ENCODE results near the gene DMKN. TPM values are rescaled to one million over a fixed set of nuclear protein-coding genes. Genes with fewer than 3 reads are reported as not detected.

The DMKN gene
- polyA plus RNA-seq, 3 donors: not detected

GRCh38 chr19:35560677-35561076, 47.2 kb upstream of the DMKN start:
- Histone ChIP-seq H2AFZ (ENCODE audit: insufficient read depth, low read depth, low read length, poor library complexity, severe bottlenecking) (no peak overlapping the region), H3K36me3 (replicated peaks in 1 of 2; ENCODE audit: control insufficient read depth in 1 of 2, insufficient read depth in 2 of 2, low read length in 2 of 2) (no peaks in the 10 kb centered on the region), H3K9ac (ENCODE audit: insufficient read depth, low read length, poor library complexity, severe bottlenecking) (no peak overlapping the region), H4K20me1 (ENCODE audit: insufficient read depth, low read length) (no peaks in the 10 kb centered on the region), H3K4me2 (replicated peaks; ENCODE audit: extremely low read depth, low read length, poor library complexity, severe bottlenecking) (no peak overlapping the region), H3K9me3 (replicated peaks in 1 of 2; ENCODE audit: control insufficient read depth in 1 of 2, insufficient read depth in 1 of 2, low read length in 2 of 2) (peaks cover 0 to 5% of the 10 kb centered on the region in 2 donors), H3K4me3 (replicated peaks in 1 of 3; ENCODE audit: low read depth in 2 of 3, low read length in 3 of 3) (no peak overlapping the region), H3K79me2 (ENCODE audit: insufficient read depth, low read length) (no peaks in the 10 kb centered on the region), H3K4me1 (ENCODE audit: control insufficient read depth in 1 of 2, insufficient read depth in 2 of 2, low read length in 2 of 2) (peaks cover 11 to 14% of the 10 kb centered on the region in 2 donors), H3K27ac (ENCODE audit: low read depth in 1 of 2, low read length in 2 of 2) (no peak overlapping the region), H3K27me3 (ENCODE audit: control insufficient read depth in 2 of 2, insufficient read depth in 2 of 2, low read length in 2 of 2) (peaks cover 0 to 23% of the 10 kb centered on the region in 2 donors)
- Mint-ChIP-seq H3K4me3 (no peak overlapping the region), H3K27ac (peak overlapping the region in 1 of 7 donors; percentile 4), H3K36me3 (no peaks in the 10 kb centered on the region), H3K9me3 (peaks cover 0 to 13% (median 2%) of the 10 kb centered on the region in 7 donors), H3K4me1 (peaks cover 10% of the 10 kb centered on the region), H3K27me3 (ENCODE audit: low read depth in 3 of 3) (peaks cover 36 to 53% (median 37%) of the 10 kb centered on the region in 3 donors)
- TF ChIP-seq, protein P1, sequence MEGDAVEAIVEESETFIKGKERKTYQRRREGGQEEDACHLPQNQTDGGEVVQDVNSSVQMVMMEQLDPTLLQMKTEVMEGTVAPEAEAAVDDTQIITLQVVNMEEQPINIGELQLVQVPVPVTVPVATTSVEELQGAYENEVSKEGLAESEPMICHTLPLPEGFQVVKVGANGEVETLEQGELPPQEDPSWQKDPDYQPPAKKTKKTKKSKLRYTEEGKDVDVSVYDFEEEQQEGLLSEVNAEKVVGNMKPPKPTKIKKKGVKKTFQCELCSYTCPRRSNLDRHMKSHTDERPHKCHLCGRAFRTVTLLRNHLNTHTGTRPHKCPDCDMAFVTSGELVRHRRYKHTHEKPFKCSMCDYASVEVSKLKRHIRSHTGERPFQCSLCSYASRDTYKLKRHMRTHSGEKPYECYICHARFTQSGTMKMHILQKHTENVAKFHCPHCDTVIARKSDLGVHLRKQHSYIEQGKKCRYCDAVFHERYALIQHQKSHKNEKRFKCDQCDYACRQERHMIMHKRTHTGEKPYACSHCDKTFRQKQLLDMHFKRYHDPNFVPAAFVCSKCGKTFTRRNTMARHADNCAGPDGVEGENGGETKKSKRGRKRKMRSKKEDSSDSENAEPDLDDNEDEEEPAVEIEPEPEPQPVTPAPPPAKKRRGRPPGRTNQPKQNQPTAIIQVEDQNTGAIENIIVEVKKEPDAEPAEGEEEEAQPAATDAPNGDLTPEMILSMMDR (IDR thresholded peaks at IDR 0.05): no peak
- WGBS (ENCODE audit: insufficient coverage): no CpG with 5 or more reads among the region's 6 CpGs
- DNase-seq: no peak
- intact Hi-C loops (cut with micrococcal nuclease): no loop called here

GRCh38 chr19:35560271-35560670, 46.8 kb upstream of the DMKN start:
- H3K27me3 Mint-ChIP-seq (ENCODE audit: low read depth in 3 of 3): peaks cover 35 to 52% (median 38%) of the 10 kb centered on the region in 3 donors
- intact Hi-C loops (cut with micrococcal nuclease): no loop called here
- peak overlapping the region in 1 of 2 donors; percentile 11 for H3K4me3 Mint-ChIP-seq

More at GRCh38 chr19:35560271-35560670, 46.8 kb upstream of the DMKN start:
- Histone ChIP-seq H3K36me3 (replicated peaks in 1 of 2; ENCODE audit: control insufficient read depth in 1 of 2, insufficient read depth in 2 of 2, low read length in 2 of 2) (no peaks in the 10 kb centered on the region), H3K9me3 (replicated peaks in 1 of 2; ENCODE audit: control insufficient read depth in 1 of 2, insufficient read depth in 1 of 2, low read length in 2 of 2) (peaks cover 0 to 5% of the 10 kb centered on the region in 2 donors), H3K9ac (ENCODE audit: insufficient read depth, low read length, poor library complexity, severe bottlenecking) (no peak overlapping the region), H3K79me2 (ENCODE audit: insufficient read depth, low read length) (no peaks in the 10 kb centered on the region), H3K4me2 (replicated peaks; ENCODE audit: extremely low read depth, low read length, poor library complexity, severe bottlenecking) (no peak overlapping the region), H3K27ac (ENCODE audit: low read depth in 1 of 2, low read length in 2 of 2) (no peak overlapping the region), H3K27me3 (ENCODE audit: control insufficient read depth in 2 of 2, insufficient read depth in 2 of 2, low read length in 2 of 2) (peaks cover 0 to 23% of the 10 kb centered on the region in 2 donors), H3K4me3 (replicated peaks in 1 of 3; ENCODE audit: low read depth in 2 of 3, low read length in 3 of 3) (no peak overlapping the region), H3K4me1 (ENCODE audit: control insufficient read depth in 1 of 2, insufficient read depth in 2 of 2, low read length in 2 of 2) (peaks cover 11 to 14% of the 10 kb centered on the region in 2 donors), H2AFZ (ENCODE audit: insufficient read depth, low read depth, low read length, poor library complexity, severe bottlenecking) (no peak overlapping the region), H4K20me1 (ENCODE audit: insufficient read depth, low read length) (no peaks in the 10 kb centered on the region)
- Mint-ChIP-seq H3K4me1 (peaks cover 10% of the 10 kb centered on the region), H3K27ac (no peak overlapping the region), H3K9me3 (peaks cover 0 to 13% (median 2%) of the 10 kb centered on the region in 7 donors), H3K36me3 (no peaks in the 10 kb centered on the region)
- no peak for DNase-seq
- TF ChIP-seq, protein P1 (IDR thresholded peaks at IDR 0.05): no peak
- 88% methylated on average over 12 of the region's 18 CpGs for WGBS (ENCODE audit: insufficient coverage)
